Gastrocnemius medialis (tissue), 4 donors: ENCODE data around the gene TBL1Y.
A peak's percentile ranks its signal among the peaks of the same experiment; 100 is the strongest.

Experiments
- POLR2A ChIP-seq, 2 donors: fragments of 450-650 bp; IDR thresholded peaks; one replicate each; pipeline ENCODE4 v1.6.1; 2017; ENCODE audit warnings: antibody characterized with exemption in 2 of 2, mild to moderate bottlenecking in 2 of 2, moderate library complexity in 2 of 2
- TF ChIP-seq, protein P1 (sequence below), 5 experiments: fragments of 450-650 bp in 3 of 5; fragments of 200-600 bp in 2 of 5; sonication (generic) in 2 of 5; IDR thresholded peaks in 4 of 5; conservative IDR thresholded peaks in 1 of 5; 1 replicate in 4 of 5; 2 replicates in 1 of 5; pipeline ENCODE4 v1.5.1; 2016 to 2019; ENCODE audit warnings: antibody characterized with exemption in 5 of 5, mild to moderate bottlenecking in 3 of 5, moderate library complexity in 3 of 5

DNA sequence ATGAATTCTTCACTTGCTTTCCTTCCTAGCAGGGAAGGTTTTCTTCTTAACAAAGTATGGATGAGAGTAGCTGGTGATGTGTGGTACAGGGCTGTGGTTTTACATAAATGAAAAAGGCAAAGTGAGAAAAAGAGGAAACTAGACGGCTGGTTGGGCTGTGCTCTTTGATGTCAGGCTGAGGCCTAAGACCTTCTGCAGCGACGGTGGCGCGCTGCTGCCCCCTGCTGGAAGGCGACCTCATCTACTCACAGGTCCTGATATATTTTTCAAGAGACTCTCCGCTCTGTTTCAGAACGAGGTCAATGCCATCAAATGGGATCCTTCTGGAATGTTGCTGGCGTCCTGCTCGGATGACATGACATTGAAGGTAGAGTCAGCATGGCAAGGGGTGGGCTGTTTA, 175.1 kb downstream of the TBL1Y start:
- TF ChIP-seq, protein P1, sequence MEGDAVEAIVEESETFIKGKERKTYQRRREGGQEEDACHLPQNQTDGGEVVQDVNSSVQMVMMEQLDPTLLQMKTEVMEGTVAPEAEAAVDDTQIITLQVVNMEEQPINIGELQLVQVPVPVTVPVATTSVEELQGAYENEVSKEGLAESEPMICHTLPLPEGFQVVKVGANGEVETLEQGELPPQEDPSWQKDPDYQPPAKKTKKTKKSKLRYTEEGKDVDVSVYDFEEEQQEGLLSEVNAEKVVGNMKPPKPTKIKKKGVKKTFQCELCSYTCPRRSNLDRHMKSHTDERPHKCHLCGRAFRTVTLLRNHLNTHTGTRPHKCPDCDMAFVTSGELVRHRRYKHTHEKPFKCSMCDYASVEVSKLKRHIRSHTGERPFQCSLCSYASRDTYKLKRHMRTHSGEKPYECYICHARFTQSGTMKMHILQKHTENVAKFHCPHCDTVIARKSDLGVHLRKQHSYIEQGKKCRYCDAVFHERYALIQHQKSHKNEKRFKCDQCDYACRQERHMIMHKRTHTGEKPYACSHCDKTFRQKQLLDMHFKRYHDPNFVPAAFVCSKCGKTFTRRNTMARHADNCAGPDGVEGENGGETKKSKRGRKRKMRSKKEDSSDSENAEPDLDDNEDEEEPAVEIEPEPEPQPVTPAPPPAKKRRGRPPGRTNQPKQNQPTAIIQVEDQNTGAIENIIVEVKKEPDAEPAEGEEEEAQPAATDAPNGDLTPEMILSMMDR (IDR thresholded peaks at IDR 0.05 in 4 of 5, conservative IDR thresholded peaks at IDR 0.05 in 1 of 5), result peak in 1 of 5 experiments; percentile 61
- TF ChIP-seq POLR2A (IDR thresholded peaks at IDR 0.05), result no peak
